Measurements from ENCODE around the gene CYBC1. TPM values are rescaled to one million over a fixed set of nuclear protein-coding genes. Genes with fewer than 3 reads are reported as not detected.

The CYBC1 gene
- total and polyA plus RNA-seq, 9 of the 15 experiments (the other 6 are each of a cell fraction or from before 2014, with no cell fraction given), result 1.3 to 71.8 (median 49.9) TPM

- no peak for TF ChIP-seq MCM7 (IDR thresholded peaks at IDR 0.05)
- peak; percentile 88; the same call in 1 of the 2 replicates for TF ChIP-seq HDAC6 (IDR thresholded peaks at IDR 0.05; ENCODE audit: low read depth, low read length)
- peak; percentile 96 for TF ChIP-seq XRCC5 (IDR thresholded peaks at IDR 0.05; ENCODE audit: low read depth, low read length)
- TF ChIP-seq NUFIP1 (IDR thresholded peaks at IDR 0.05; ENCODE audit: partially characterized antibody), result no peak
- TF ChIP-seq BRF2 (IDR thresholded peaks at IDR 0.05; ENCODE audit: borderline replicate concordance, insufficient read depth, insufficient read length), result no peak
- TF ChIP-seq ATF4 (CRISPR knock-in tag; IDR thresholded peaks at IDR 0.05), result no peak
- 0 out of 2 replicates have a peak, but pooled peaks have one; percentile 40 for TF ChIP-seq JUNB (CRISPR knock-in tag; conservative IDR thresholded peaks at IDR 0.05)
- no peak for TF ChIP-seq ILF3 (IDR thresholded peaks at IDR 0.05; ENCODE audit: borderline replicate concordance)
- peak; percentile 48; the same call in 1 of the 2 replicates for TF ChIP-seq CBX1 (IDR thresholded peaks at IDR 0.05; ENCODE audit: low read depth)
- TF ChIP-seq ZKSCAN8 (CRISPR knock-in tag; IDR thresholded peaks at IDR 0.05), result no peak
- TF ChIP-seq ZBTB5 (IDR thresholded peaks at IDR 0.05), result peak; percentile 85
- peak; percentile 84 for TF ChIP-seq ARNT (IDR thresholded peaks at IDR 0.05)
- TF ChIP-seq YY1 (IDR thresholded peaks at IDR 0.05; ENCODE audit: borderline replicate concordance in 1 of 3, control insufficient read depth in 1 of 3, extremely low read depth in 1 of 3, insufficient read depth in 3 of 3, insufficient read length in 1 of 3, insufficient replicate concordance in 2 of 3, low read depth in 1 of 3, low read length in 2 of 3), result peak in 2 of 3 experiments; percentile 25 to 62
- TF ChIP-seq CSDE1 (IDR thresholded peaks at IDR 0.05), result peak in 1 of 2 experiments; percentile 88; a peak in 2 of 4 replicates
- TF ChIP-seq BACH1 (tag; IDR thresholded peaks at IDR 0.05), result no peak
- TF ChIP-seq U2AF1 (optimal IDR thresholded peaks at IDR 0.05; ENCODE audit: low read depth, low read length), result no peak
- peak; percentile 66; the same call in 1 of the 2 replicates for TF ChIP-seq HDAC8 (tag; IDR thresholded peaks at IDR 0.05)
- peak; percentile 96 for TF ChIP-seq SMARCA5 (IDR thresholded peaks at IDR 0.05)
- no peak for TF ChIP-seq MCM3 (IDR thresholded peaks at IDR 0.05)
- no peak for TF ChIP-seq NCOR1 (IDR thresholded peaks at IDR 0.05)
- TF ChIP-seq ZBED1 (IDR thresholded peaks at IDR 0.05), result no peak
- no peak for TF ChIP-seq ZNF695 (CRISPR knock-in tag; IDR thresholded peaks at IDR 0.05)
- no peak for TF ChIP-seq ZNF217 (CRISPR knock-in tag; IDR thresholded peaks at IDR 0.05)
- TF ChIP-seq MYC (IDR thresholded peaks at IDR 0.05; ENCODE audit: low read depth, low read length), result peak; percentile 93
- TF ChIP-seq MYC (CRISPR knock-in tag; IDR thresholded peaks at IDR 0.05; ENCODE audit: borderline replicate concordance, low read depth), result 0 out of 2 replicates have a peak, but pooled peaks have one; percentile 33
- TF ChIP-seq WHSC1 (IDR thresholded peaks at IDR 0.05; ENCODE audit: low read length), result no peak
- peak; percentile 70 for TF ChIP-seq CREM (IDR thresholded peaks at IDR 0.05; ENCODE audit: low read depth)
These were observed 43.9 kb upstream of the CYBC1 start (continued) for GRCh38 chr17:82494236-82495055.

Data from K562 (cell line).